UCSD-AML1 (cell line): Measurements from ENCODE around the gene COX6B2.
A peak's percentile ranks its signal among the peaks of the same experiment; 100 is the strongest.
"Not testable (repeated sequence)": the region's sequence is repeated elsewhere in the genome, so short reads cannot be mapped to it uniquely, and the experiment has no call there.

Experiments used
- DNase-seq: peaks from one replicate; lab custom pipeline; 2025; ENCODE audit not compliant: unreplicated experiment; lab: John Stamatoyannopoulos, UW

Gene COX6B2

GRCh38 chr19:55345101-55345817 is 9.3 kb downstream of the COX6B2 start:
- no peak for DNase-seq

GRCh38 chr19:55344444-55344843 is 10.1 kb downstream of the COX6B2 start:
- no peak for DNase-seq

GRCh38 chr19:55341595-55342531 is 12.7 kb downstream of the COX6B2 start:
- no peak for DNase-seq

- peak; percentile 69 for DNase-seq
These were observed 13.3 kb downstream of the COX6B2 start for GRCh38 chr19:55341171-55341588.

GRCh38 chr19:55340784-55341147 is 13.8 kb downstream of the COX6B2 start:
- DNase-seq = peak; percentile 39

GRCh38 chr19:55339889-55340783 is 14.4 kb downstream of the COX6B2 start:
- no peak for DNase-seq

GRCh38 chr19:55339105-55339888 is 15.2 kb downstream of the COX6B2 start, which contains the start of gene KMT5C:
KMT5C (plus strand) TSS chr19:55339876; CDS start chr19:55341937, 2,061 bp downstream.
- DNase-seq = peak; percentile 100

GRCh38 chr19:55336101-55336500 is 18.4 kb downstream of the COX6B2 start:
- DNase-seq = no peak

- DNase-seq = no peak
These were observed 20.6 kb downstream of the COX6B2 start for GRCh38 chr19:55333870-55334269.

GRCh38 chr19:55329791-55330190 is 24.7 kb downstream of the COX6B2 start:
- not testable (repeated sequence) for DNase-seq

GRCh38 chr19:55328774-55329318 is 25.7 kb downstream of the COX6B2 start:
- DNase-seq = not testable (repeated sequence)

GRCh38 chr19:55325172-55325571 is 29.3 kb downstream of the COX6B2 start, which contains the start of gene TMEM150B:
TMEM150B (minus strand) TSS chr19:55325341; CDS start chr19:55321036, 4,305 bp downstream.
- peak; percentile 55 for DNase-seq

- no peak for DNase-seq
These were observed 29.9 kb downstream of the COX6B2 start for GRCh38 chr19:55324662-55325061.

- no peak for DNase-seq
These were observed 32.2 kb downstream of the COX6B2 start for GRCh38 chr19:55322204-55322885.

GRCh38 chr19:55321466-55322137 is 32.9 kb downstream of the COX6B2 start:
- DNase-seq = no peak

- no peak for DNase-seq
These were observed 33.6 kb downstream of the COX6B2 start for GRCh38 chr19:55320844-55321419.

- DNase-seq = no peak
These were observed 34.7 kb downstream of the COX6B2 start for GRCh38 chr19:55319785-55320184.

GRCh38 chr19:55316646-55317045 is 37.9 kb downstream of the COX6B2 start:
- no peak for DNase-seq
